Right ventricle myocardium superior (tissue), 1 donor: ENCODE measurements around the gene HOXB13. TPM values are rescaled to one million over a fixed set of nuclear protein-coding genes. Genes with fewer than 3 reads are reported as not detected.

Experiments
- microRNA-seq: library from miRNA; unstranded; fragments of <30 nt; microRNA quantifications from one replicate; pipeline ENCODE4 v1.2.0, GENCODE V29; 2020
- total RNA-seq: library from RNA; stranded (reverse); fragmentation: NEBNext Ultra II Directional; extraction: Animal tissue kit (Norgen Biotek cat#: 25700); gene quantifications from one replicate; pipeline ENCODE4 v1.2.1, GENCODE V29; 2021
- donor health status: DM: no; HTN: yes; CAD: no; lungs with severe emphysema.

Gene HOXB13
- total RNA-seq, 1 donor from 2014 or later: not detected

Small RNA genes within 50 kb of the gene (microRNA-seq; reads per million reads assigned to microRNA genes)
- not detected for gene MIR3185

Other genes with a start within 250 kb of the HOXB13 start
- not detected for gene HOXB1, start 197.7 kb downstream of the HOXB13 start, total RNA-seq
- gene HOXB2, start 183.6 kb downstream of the HOXB13 start, total RNA-seq: 2.7 TPM
- 0.75 TPM for gene HOXB4, start 150.4 kb downstream of the HOXB13 start, total RNA-seq
- gene HOXB3, start 138.5 kb downstream of the HOXB13 start, total RNA-seq: 1.6 TPM
- gene HOXB5, start 135.0 kb downstream of the HOXB13 start, total RNA-seq: 0.13 TPM
- 0.78 TPM for gene HOXB6, start 123.8 kb downstream of the HOXB13 start, total RNA-seq
- 0.22 TPM for gene HOXB7, start 117.7 kb downstream of the HOXB13 start, total RNA-seq
- gene HOXB8, start 113.5 kb downstream of the HOXB13 start, total RNA-seq: not detected
- gene HOXB9, start 102.4 kb downstream of the HOXB13 start, total RNA-seq: not detected
- gene PRAC1, start 6.2 kb downstream of the HOXB13 start, total RNA-seq: not detected
- gene PRAC2, start 5.6 kb downstream of the HOXB13 start, total RNA-seq: not detected
- not detected for gene TTLL6, start 88.5 kb upstream of the HOXB13 start, total RNA-seq
- gene CALCOCO2, start 102.3 kb upstream of the HOXB13 start, total RNA-seq: 341 TPM
- 492 TPM for gene ATP5MC1, start 164.0 kb upstream of the HOXB13 start, total RNA-seq
- 36.7 TPM for gene UBE2Z, start 179.7 kb upstream of the HOXB13 start, total RNA-seq
- 114 TPM for gene SNF8, start 216.1 kb upstream of the HOXB13 start, total RNA-seq
- not detected for gene GIP, start 239.8 kb upstream of the HOXB13 start, total RNA-seq